Panc1 (cell line): ENCODE results near the gene PORCN.

Source experiments
- POLR2AphosphoS5 ChIP-seq: IDR thresholded peaks from 2 replicates; pipeline ENCODE4 v1.6.1; 2012; ENCODE audit warnings: mild to moderate bottlenecking, low read depth, low read length, moderate library complexity
- REST ChIP-seq, 2 experiments: IDR thresholded peaks; 2 replicates each; pipeline ENCODE4 v1.6.1; 2011 to 2012; ENCODE audit warnings: low read depth in 2 of 2, control low read depth in 1 of 2, low read length in 1 of 2, mild to moderate bottlenecking in 1 of 2, moderate library complexity in 1 of 2; ENCODE audit not compliant: insufficient read depth in 1 of 2
- TCF7L2 ChIP-seq: IDR thresholded peaks from 2 replicates; pipeline ENCODE4 v1.6.1; 2011; ENCODE audit warnings: mild to moderate bottlenecking, low read depth, low read length, inconsistent platforms
- TF ChIP-seq, protein P1 (sequence below): fragments of 450-650 bp; IDR thresholded peaks from 2 replicates; pipeline ENCODE4 v1.5.1; 2017; ENCODE audit warnings: mild to moderate bottlenecking

DNA sequence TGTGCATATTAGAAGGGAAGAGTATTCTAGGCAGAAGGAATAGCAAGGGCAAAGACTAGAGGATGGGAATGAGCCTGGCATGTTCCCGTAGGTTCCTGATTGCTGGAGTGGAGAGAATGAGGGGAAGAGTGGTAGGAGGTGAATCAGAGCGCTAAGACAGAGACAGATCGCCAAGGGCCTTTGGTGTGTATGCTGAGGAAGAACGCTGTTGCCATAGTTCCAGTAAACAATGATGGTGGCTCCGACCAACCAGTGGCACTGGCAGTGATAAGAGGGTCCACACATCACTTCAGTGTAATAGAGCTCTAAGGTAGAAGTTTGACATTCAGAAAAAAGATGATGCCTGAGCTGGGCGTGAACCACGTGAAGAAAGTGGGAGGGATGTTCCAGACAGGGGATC, 31.7 kb downstream of the PORCN start:
- TF ChIP-seq, protein P1, sequence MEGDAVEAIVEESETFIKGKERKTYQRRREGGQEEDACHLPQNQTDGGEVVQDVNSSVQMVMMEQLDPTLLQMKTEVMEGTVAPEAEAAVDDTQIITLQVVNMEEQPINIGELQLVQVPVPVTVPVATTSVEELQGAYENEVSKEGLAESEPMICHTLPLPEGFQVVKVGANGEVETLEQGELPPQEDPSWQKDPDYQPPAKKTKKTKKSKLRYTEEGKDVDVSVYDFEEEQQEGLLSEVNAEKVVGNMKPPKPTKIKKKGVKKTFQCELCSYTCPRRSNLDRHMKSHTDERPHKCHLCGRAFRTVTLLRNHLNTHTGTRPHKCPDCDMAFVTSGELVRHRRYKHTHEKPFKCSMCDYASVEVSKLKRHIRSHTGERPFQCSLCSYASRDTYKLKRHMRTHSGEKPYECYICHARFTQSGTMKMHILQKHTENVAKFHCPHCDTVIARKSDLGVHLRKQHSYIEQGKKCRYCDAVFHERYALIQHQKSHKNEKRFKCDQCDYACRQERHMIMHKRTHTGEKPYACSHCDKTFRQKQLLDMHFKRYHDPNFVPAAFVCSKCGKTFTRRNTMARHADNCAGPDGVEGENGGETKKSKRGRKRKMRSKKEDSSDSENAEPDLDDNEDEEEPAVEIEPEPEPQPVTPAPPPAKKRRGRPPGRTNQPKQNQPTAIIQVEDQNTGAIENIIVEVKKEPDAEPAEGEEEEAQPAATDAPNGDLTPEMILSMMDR, result no peak
- TF ChIP-seq POLR2AphosphoS5 (no peak), REST (IDR thresholded peaks at IDR 0.05; ENCODE audit: insufficient read depth in 1 of 2, low read depth in 2 of 2, low read length in 1 of 2) (no peak), TCF7L2 (no peak)
